LoVo (cell line): Measurements from ENCODE around the gene MMP24.

Source experiments
- DNase-seq: peaks from one replicate; pipeline ENCODE4 v3.0.0-alpha.2; 2016; ENCODE audit warnings: low spot score

MMP24 gene

GRCh38 chr20:35293303-35294292, 67.1 kb downstream of the MMP24 start:
- no peak for DNase-seq

- DNase-seq, result no peak
Observed at GRCh38 chr20:35294293-35294685, 67.8 kb downstream of the MMP24 start.

- no peak for DNase-seq
Observed at GRCh38 chr20:35295058-35295457, 68.6 kb downstream of the MMP24 start.

- DNase-seq, result no peak
Observed at GRCh38 chr20:35295674-35296073, 69.2 kb downstream of the MMP24 start.

GRCh38 chr20:35296101-35296554, 69.6 kb downstream of the MMP24 start:
- no peak for DNase-seq

GRCh38 chr20:35297155-35297554, 70.7 kb downstream of the MMP24 start:
- DNase-seq, result no peak

GRCh38 chr20:35297740-35298139, 71.2 kb downstream of the MMP24 start:
- DNase-seq, result no peak

GRCh38 chr20:35298264-35298663, 71.8 kb downstream of the MMP24 start:
- DNase-seq, result no peak

GRCh38 chr20:35299780-35300179, 73.3 kb downstream of the MMP24 start:
- no peak for DNase-seq

- DNase-seq, result no peak
Observed at GRCh38 chr20:35300469-35301262, 74.2 kb downstream of the MMP24 start.

GRCh38 chr20:35301426-35301825, 74.9 kb downstream of the MMP24 start:
- no peak for DNase-seq

GRCh38 chr20:35302421-35303335, 76.2 kb downstream of the MMP24 start:
- no peak for DNase-seq

- DNase-seq, result no peak
Observed at GRCh38 chr20:35303382-35303734, 76.9 kb downstream of the MMP24 start.

GRCh38 chr20:35303735-35304491, 77.4 kb downstream of the MMP24 start:
- peak; percentile 83 for DNase-seq

- DNase-seq, result no peak
Observed at GRCh38 chr20:35304956-35305355, 78.5 kb downstream of the MMP24 start.

GRCh38 chr20:35305682-35306556, 79.4 kb downstream of the MMP24 start:
- peak; percentile 77 for DNase-seq

- peak; percentile 33 for DNase-seq
Observed at GRCh38 chr20:35306931-35307517, 80.5 kb downstream of the MMP24 start.

- peak; percentile 39 for DNase-seq
Observed at GRCh38 chr20:35307666-35308653, 81.5 kb downstream of the MMP24 start.
